Activated naive CD4-positive, alpha-beta T cell treated with anti-CD3 and anti-CD28 coated beads, Interleukin-2, amount 50 U/mL, for 24 hours (primary cell): ENCODE data around the gene CNNM3.
"Not testable (repeated sequence)": the region's sequence is repeated elsewhere in the genome, so short reads cannot be mapped to it uniquely, and the experiment has no call there.

Experiments
- H3K27ac Mint-ChIP-seq: one replicate; pipeline ENCODE4 v1.8.0; 2021; ENCODE audit warnings: mild to moderate bottlenecking, mixed read lengths
- H3K27me3 Mint-ChIP-seq: one replicate; pipeline ENCODE4 v1.8.0; 2021; ENCODE audit warnings: mixed read lengths
- H3K36me3 Mint-ChIP-seq: one replicate; pipeline ENCODE4 v1.8.0; 2021; ENCODE audit warnings: mixed read lengths
- H3K4me1 Mint-ChIP-seq: one replicate; pipeline ENCODE4 v1.8.0; 2021; ENCODE audit warnings: mixed read lengths
- H3K4me3 Mint-ChIP-seq: one replicate; pipeline ENCODE4 v1.8.0; 2021; ENCODE audit warnings: mild to moderate bottlenecking, mixed read lengths
- H3K9me3 Mint-ChIP-seq: one replicate; pipeline ENCODE4 v1.8.0; 2021; ENCODE audit warnings: mixed read lengths

CNNM3 gene

DNA sequence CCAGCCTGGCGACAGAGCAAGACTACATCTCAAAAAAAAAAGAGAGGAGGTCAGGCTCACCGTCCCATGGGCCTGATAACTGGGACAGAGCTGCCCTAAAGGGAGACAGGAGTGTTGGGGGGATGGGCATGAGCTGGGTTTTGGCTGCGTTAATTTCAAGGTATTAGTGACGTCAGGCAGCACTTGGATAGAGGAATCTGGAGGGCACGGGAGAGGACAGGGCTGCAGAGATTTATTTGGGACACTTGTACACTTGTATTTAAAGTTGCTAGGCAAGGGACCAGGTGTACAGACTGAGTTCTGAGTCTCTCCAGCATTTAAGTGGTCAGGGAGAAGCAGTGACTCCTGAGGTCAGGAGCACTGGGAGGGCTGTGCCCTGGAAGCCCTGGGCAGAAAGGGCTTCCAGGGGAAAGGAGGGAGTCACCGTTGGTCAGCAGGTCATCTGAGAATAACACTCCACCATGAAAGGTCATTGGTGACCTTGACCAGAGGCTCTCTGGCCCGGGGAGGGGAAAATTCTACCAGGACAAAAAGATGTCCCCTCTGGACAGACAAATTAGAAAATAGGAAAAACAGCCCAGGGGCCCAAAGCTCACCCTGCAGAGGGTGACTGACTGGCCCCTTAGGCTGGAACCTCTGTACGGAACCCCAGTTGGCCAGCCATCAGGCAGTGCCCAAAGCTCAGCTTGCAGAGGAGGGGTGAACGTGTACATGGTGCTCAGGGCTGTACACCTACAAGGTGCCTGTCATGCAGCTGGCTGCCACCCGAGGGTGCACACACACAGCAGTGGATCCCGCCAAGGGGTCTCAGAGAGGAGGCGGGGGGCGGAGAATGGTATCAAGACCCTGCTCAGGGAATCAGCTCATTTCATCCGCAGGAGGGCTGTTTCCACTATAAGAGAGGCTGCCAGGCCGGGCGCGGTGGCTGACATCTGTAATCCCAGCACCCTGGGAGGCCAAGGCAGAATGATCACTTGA, 23.0 kb upstream of the CNNM3 start:
- H3K9me3 Mint-ChIP-seq: no peaks in the 10 kb centered on the region
- no peaks in the 10 kb centered on the region for H3K27me3 Mint-ChIP-seq
- no peak overlapping the region for H3K4me3 Mint-ChIP-seq
- H3K4me1 Mint-ChIP-seq: no peaks in the 10 kb centered on the region
- H3K27ac Mint-ChIP-seq: no peak overlapping the region
- H3K36me3 Mint-ChIP-seq: no peaks in the 10 kb centered on the region

DNA sequence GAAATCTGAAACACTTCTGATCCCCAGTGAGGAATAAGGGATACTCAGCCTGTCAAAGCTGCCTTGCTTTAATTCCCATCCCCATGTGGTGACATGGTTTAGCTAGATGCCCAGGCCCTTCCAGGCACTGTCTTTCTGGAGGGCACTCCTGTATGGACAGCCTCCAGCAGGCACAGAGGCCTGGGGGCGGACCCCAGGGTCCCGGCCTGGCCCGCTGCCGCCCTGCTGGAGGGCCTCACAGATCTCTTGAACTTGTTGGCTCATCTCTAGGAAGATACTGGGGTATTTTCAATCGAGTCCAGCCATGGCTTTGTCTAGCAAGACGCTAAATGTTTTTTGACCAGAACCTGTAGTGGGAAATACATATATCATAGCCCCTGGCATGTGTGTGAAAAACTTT, 21.0 kb upstream of the CNNM3 start:
- Mint-ChIP-seq H3K36me3 (peaks cover 2% of the 10 kb centered on the region), H3K4me1 (no peaks in the 10 kb centered on the region), H3K9me3 (no peaks in the 10 kb centered on the region), H3K27me3 (no peaks in the 10 kb centered on the region), H3K4me3 (no peak overlapping the region), H3K27ac (no peak overlapping the region)

GRCh38 chr2:96796497-96796896, 19.6 kb upstream of the CNNM3 start:
- H3K36me3 Mint-ChIP-seq, H3K9me3 Mint-ChIP-seq, H3K4me3 Mint-ChIP-seq, H3K27ac Mint-ChIP-seq, H3K27me3 Mint-ChIP-seq, H3K4me1 Mint-ChIP-seq: not testable (repeated sequence)

GRCh38 chr2:96797066-96797625, 18.9 kb upstream of the CNNM3 start:
- Mint-ChIP-seq H3K4me1 (no peaks in the 10 kb centered on the region), H3K4me3 (no peak overlapping the region), H3K9me3 (no peaks in the 10 kb centered on the region), H3K36me3 (peaks cover 2% of the 10 kb centered on the region), H3K27me3 (no peaks in the 10 kb centered on the region), H3K27ac (no peak overlapping the region)

DNA sequence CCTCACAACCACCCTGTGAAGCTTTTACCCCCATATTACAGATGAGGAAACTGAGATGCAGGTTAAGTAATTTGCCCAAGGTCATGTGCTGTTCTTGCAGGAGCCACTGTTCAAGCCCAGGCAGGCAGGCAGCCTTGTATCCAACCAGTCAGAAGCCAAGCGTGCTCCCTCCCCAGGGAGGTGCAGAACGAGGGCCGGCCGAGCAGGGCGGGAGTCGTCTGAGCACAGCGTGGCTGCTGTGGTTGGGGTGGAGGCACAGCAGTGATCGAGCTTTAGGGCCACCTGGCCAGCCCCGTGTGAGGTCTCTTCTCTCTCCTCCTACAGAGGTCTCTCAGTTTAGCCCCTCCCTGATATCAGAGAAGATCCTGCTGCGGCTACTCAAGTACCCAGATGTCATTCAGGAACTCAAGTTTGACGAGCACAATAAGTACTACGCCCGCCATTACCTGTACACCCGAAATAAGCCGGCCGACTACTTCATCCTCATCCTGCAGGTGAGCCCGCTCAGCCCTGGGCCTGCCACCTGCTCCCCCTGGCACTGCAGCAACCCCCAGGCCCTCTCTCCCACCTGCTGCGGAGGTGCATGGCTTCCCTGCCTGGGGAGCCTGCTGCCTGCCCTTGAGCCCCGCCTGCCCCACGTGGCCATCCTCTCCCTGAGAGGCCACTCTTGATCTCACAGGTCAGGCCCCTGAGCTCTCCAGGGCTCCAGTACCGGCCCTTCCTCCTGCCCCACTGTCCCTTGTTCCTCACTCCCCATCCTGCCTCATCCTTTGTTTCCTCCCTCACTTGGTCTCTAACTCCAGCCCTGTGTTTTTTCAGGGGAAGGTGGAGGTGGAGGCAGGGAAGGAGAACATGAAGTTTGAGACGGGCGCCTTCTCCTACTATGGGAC, 17.1 kb upstream of the CNNM3 start:
- Mint-ChIP-seq H3K36me3 (peaks cover 2% of the 10 kb centered on the region), H3K9me3 (no peaks in the 10 kb centered on the region), H3K4me1 (no peaks in the 10 kb centered on the region), H3K27ac (no peak overlapping the region), H3K4me3 (no peak overlapping the region), H3K27me3 (no peaks in the 10 kb centered on the region)

DNA sequence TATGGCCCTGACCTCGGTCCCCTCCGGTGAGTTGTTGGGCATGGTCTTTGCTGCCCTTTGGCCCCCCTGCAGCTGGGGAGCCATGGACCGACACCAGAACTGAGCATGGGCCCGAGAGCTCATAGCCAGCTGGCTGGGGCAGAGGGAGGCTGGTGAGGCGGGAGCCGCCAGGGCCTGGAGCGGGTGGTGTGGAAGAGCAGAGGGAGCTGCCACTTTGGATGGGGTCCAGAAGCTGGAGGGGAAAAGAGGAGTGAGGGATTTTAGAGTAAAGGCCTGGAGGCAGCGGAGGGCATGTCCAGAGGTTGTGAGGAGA, 16.5 kb upstream of the CNNM3 start:
- Mint-ChIP-seq H3K4me1 (no peaks in the 10 kb centered on the region), H3K9me3 (no peaks in the 10 kb centered on the region), H3K4me3 (no peak overlapping the region)

DNA sequence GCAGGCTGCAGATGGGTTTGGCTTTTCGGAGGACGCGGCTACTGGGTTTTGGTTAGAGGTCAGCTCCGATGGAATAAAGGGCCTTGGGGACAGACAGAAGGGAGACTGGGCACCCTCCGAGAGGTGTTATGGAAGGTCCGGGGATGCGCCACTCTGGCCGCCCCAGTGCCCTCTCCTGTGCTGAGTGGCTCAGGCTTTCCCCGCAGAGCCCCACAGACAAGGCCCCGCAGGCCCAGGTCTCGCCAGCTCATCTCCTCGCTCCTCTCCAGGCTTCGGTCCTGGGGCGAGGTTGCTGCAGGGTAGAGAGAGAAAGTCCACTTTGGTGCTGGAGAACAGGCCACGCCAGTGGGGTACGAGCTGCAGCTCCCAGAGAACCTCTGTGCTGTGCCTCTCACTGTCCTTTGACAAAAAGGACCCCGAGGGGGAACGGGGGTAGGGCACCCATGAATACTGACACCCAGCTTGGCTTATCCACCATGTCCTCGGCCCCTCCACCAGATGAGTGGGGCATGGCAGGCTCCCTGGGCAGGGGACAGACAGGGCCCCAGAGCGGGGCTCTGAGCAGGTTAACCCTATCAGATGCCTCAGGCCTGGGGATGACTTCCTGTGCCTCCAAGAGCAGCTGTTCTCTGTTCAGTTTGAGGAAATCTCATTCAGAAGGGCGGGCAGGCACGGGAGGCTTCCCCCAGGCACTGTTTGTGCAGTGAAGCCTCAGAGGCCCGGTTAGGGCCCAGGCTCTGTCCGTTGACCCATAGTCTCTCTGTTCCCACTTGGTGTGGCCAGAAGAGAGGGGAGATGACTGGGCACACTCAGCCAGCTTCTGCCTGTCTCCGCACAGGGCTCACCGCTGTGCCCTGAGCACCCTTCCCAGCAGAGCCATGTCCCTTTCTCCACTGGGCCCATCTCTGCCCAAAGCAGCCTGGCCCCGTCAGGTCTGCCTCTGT, 15.7 kb upstream of the CNNM3 start:
- Mint-ChIP-seq H3K27ac (no peak overlapping the region), H3K36me3 (peaks cover 2% of the 10 kb centered on the region), H3K4me3 (no peak overlapping the region), H3K4me1 (no peaks in the 10 kb centered on the region), H3K9me3 (no peaks in the 10 kb centered on the region), H3K27me3 (no peaks in the 10 kb centered on the region)

More for the DNA sequence above, 16.5 kb upstream of the CNNM3 start:
- H3K27ac Mint-ChIP-seq: no peak overlapping the region
- H3K36me3 Mint-ChIP-seq: peaks cover 2% of the 10 kb centered on the region
- no peaks in the 10 kb centered on the region for H3K27me3 Mint-ChIP-seq

DNA sequence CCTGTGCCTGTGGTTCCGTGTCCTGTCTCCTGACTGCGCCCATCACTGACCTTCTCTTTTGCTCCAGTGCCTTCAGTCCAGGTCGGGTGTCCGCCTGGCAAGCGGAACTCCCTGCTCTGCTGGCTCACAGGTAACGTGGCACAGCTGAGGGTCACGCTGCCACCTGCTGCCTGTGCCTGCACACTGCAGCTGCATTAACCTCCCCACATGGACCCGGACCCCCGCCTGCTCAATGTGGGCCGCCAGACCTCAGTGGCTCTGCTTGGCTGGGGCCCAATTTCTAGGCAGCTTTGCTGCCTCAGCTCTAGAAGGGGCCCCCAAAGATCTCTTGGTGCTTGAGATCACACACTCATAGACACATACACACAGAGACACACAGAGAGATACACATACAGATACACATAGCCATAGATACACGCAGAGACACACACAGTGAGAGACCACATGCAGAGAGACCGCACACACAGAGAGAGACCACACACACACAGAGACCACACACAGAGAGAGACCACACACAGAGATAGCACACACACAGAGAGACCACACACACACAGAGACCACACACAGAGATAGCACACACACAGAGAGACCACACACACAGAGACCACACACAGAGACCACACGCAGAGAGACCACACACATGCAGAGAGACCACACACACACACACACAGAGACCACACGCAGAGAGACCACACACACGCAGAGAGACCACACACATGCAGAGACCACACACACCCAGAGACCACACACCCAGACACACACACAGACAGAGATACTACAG, 14.9 kb upstream of the CNNM3 start:
- Mint-ChIP-seq H3K4me3 (no peak overlapping the region), H3K9me3 (no peaks in the 10 kb centered on the region), H3K36me3 (peaks cover 2% of the 10 kb centered on the region), H3K27ac (no peak overlapping the region), H3K27me3 (no peaks in the 10 kb centered on the region), H3K4me1 (peaks cover 2% of the 10 kb centered on the region)

DNA sequence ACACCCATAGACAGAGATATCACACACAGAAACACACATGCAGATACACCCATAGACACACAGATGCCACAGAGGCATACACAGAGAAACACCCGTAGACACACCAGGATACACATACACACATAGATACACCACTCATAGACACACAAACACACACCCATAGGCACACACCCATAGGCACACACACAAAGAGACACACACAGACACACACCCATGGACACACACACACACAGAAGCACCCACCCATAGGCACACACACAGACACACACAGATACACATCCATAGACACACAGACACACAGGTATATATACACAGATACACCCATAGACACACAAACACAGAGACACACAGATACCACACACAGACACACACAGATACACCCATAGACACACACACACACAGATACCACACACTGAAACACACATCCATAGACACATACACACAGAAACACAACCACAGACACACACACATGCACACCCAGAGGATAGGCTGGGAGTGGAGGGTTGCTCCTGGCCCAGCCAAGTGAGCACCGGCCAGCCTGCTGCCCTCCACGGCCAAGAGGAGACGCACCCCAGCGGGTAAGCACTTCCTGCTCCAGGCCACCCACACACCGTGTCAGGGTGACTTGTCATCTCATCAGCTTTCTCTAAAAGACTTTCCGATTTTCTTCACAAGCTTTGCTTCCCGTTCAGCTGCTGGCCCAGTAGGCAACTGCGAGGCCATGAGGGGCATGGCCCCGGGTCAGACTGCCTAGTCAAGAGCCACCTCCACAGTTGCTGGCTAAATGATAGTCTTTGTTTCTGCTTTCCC, 14.1 kb upstream of the CNNM3 start:
- no peaks in the 10 kb centered on the region for H3K9me3 Mint-ChIP-seq
- H3K27ac Mint-ChIP-seq: no peak overlapping the region
- peaks cover 2% of the 10 kb centered on the region for H3K36me3 Mint-ChIP-seq
- no peak overlapping the region for H3K4me3 Mint-ChIP-seq
- H3K4me1 Mint-ChIP-seq: peaks cover 10% of the 10 kb centered on the region
- no peaks in the 10 kb centered on the region for H3K27me3 Mint-ChIP-seq

- H3K27me3 Mint-ChIP-seq: no peaks in the 10 kb centered on the region
- H3K27ac Mint-ChIP-seq: no peak overlapping the region
- peaks cover 2% of the 10 kb centered on the region for H3K36me3 Mint-ChIP-seq
- peaks cover 16% of the 10 kb centered on the region for H3K4me1 Mint-ChIP-seq
- no peaks in the 10 kb centered on the region for H3K9me3 Mint-ChIP-seq
- H3K4me3 Mint-ChIP-seq: no peak overlapping the region
Measured at GRCh38 chr2:96802721-96803120, 13.3 kb upstream of the CNNM3 start.

DNA sequence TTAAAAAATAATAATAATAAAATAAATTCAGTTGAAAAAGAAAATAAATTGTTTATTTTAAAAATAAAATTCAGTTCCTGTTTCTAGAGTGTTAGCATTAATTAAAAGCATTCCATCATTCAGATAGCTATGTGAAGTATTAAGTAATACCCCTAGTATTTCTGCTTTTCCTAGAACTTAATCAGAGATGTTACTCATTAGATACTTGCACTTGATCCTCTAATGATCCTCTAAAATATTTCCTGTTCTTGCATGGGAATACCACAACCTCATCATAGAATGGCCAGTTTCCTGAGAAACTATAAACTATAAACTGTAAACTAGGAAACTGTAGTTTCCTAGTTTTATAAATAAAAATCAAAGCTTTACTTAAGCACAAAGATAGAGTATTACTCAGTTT, 11.1 kb upstream of the CNNM3 start:
- no peaks in the 10 kb centered on the region for H3K27me3 Mint-ChIP-seq
- no peak overlapping the region for H3K27ac Mint-ChIP-seq
- H3K4me3 Mint-ChIP-seq: no peak overlapping the region
- H3K36me3 Mint-ChIP-seq: no peaks in the 10 kb centered on the region
- peaks cover 22% of the 10 kb centered on the region for H3K4me1 Mint-ChIP-seq
- H3K9me3 Mint-ChIP-seq: no peaks in the 10 kb centered on the region

DNA sequence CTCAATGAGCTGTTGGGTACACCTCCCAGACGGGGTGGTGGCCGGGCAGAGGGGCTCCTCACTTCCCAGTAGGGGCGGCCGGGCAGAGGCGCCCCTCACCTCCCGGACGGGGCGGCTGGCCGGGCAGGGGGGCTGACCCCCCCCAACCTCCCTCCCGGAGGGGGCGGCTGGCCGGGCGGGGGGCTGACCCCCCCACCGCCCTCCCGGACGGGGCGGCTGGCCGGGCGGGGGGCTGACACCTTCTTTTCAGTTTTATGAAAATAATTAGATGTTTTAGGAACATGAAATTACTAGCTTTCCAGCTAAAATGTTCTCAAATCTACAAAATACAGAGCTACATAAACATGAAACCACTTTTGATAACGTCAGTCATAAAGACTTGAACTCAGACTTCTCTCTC, 10.1 kb upstream of the CNNM3 start:
- not testable (repeated sequence) for H3K27ac Mint-ChIP-seq, H3K36me3 Mint-ChIP-seq, H3K4me3 Mint-ChIP-seq, H3K9me3 Mint-ChIP-seq, H3K27me3 Mint-ChIP-seq
- H3K4me1 Mint-ChIP-seq: peaks cover 22% of the 10 kb centered on the region

GRCh38 chr2:96806468-96807126, 9.5 kb upstream of the CNNM3 start:
- Mint-ChIP-seq H3K4me3 (peak overlapping the region; percentile 67), H3K4me1 (peaks cover 22% of the 10 kb centered on the region), H3K27me3 (no peaks in the 10 kb centered on the region), H3K36me3 (no peaks in the 10 kb centered on the region), H3K9me3 (no peaks in the 10 kb centered on the region), H3K27ac (peak overlapping the region; percentile 90)
